Pancreas (tissue), 10 donors: ENCODE measurements around the gene PPM1G. TPM values are rescaled to one million over a fixed set of nuclear protein-coding genes. Genes with fewer than 3 reads are reported as not detected.
A peak's percentile ranks its signal among the peaks of the same experiment; 100 is the strongest.

ENCODE experiments used
- ATAC-seq, 4 donors: fragments of 200-7000 bp; cut with Tn5 transposase; one replicate each; pipeline versions ENCODE4 v1.8.0 to v1.9.1; 2020; ENCODE audit warnings: mild to moderate bottlenecking in 4 of 4, moderate library complexity in 4 of 4
- DNase-seq, 6 donors: peaks; one replicate each; pipeline ENCODE4 v3.0.0-alpha.2; 2020
- FAIRE-seq: peaks from 2 replicates; lab custom pipeline; 2012; peaks lifted over from hg19 to GRCh38; lab: Jason Lieb, UNC
- H3K27ac ChIP-seq, 4 donors: fragments of 200-600 bp; sonication (generic); 1 replicate in 3 of 4; 2 replicates in 1 of 4; pipeline versions ENCODE4 v1.5.0 to v1.8.0; 2020
- H3K27me3 ChIP-seq, 4 donors: fragments of 200-600 bp; one replicate each; pipeline ENCODE4 v1.8.0; 2021
- H3K36me3 ChIP-seq, 3 donors: fragments of 200-600 bp; sonication (generic) in 1 of 3; one replicate each; pipeline versions ENCODE4 v1.5.0 to v1.8.0; 2020 to 2021
- H3K4me1 ChIP-seq, 3 donors: fragments of 200-600 bp; one replicate each; pipeline ENCODE4 v1.8.0; 2021
- H3K4me3 ChIP-seq, 4 donors: fragments of 200-600 bp; sonication (generic) in 2 of 4; one replicate each; pipeline versions ENCODE4 v1.5.0 to v1.8.0; 2020 to 2021
- H3K9me3 ChIP-seq, 4 donors: fragments of 200-600 bp; one replicate each; pipeline ENCODE4 v1.8.0; 2021
- WGBS, 2 donors: extraction: QIAGEN DNeasy Blood & Tissue Kit; methylation state at CpG; one replicate each; pipeline ENCODE4 v1.1.7; 2013; 5-methylcytosine and 5-hydroxymethylcytosine counted together
- intact Hi-C, 3 donors: fragments of 100-400 bp; cut with DNase I; formaldehyde crosslinking; loops; one replicate each; pipeline versions ENCODE4 v1.11.1 to v1.14.2; 2022
- polyA plus RNA-seq, 2 donors: library from polyadenylated mRNA; stranded (reverse); fragments of 200-250 nt; gene quantifications; one replicate each; pipeline ENCODE4 v1.2.3, GENCODE V29; 2013
- total RNA-seq, 6 donors: library from RNA; stranded (reverse); fragmentation: NEBNext Ultra II Directional in 4 of 6; extraction: Animal tissue kit (Norgen Biotek cat#: 25700) in 4 of 6; gene quantifications; one replicate each; pipeline versions ENCODE4 v1.2.1 to v1.2.4, GENCODE V29; 2021 to 2023
- TF ChIP-seq, protein P1 (sequence below), 4 donors: fragments of 200-600 bp; sonication (generic) in 3 of 4; IDR thresholded peaks; one replicate each; pipeline versions ENCODE4 v1.5.0 to v1.8.0; 2021; ENCODE audit warnings: antibody characterized with exemption in 4 of 4
- donor health status: healthy with polysubstance abuse.
- donor health status: DM: no; HTN: no; CAD: no; lungs with moderate emphysema.
- donor health status: DM: no; HTN: no; CAD: no.
- donor health status: control.
- donor health status: control.
- donor health status: Bipolar disorder and iron deficiency.
- donor health status: DM: yes; HTN: yes; CAD: no.
- donor health status: DM: no; HTN: no; CAD: no.
- donor health status: DM: no; HTN: no; CAD: no.
- donor health status: DM: yes; HTN: yes; CAD: no.

The PPM1G gene
- total and polyA plus RNA-seq, 8 donors: 23.6 to 37.8 (median 29.1) TPM

- Histone ChIP-seq H3K27ac (peak overlapping the region; percentile 79 to 92 (median 90)), H3K9me3 (no peaks in the 10 kb centered on the region), H3K36me3 (peaks cover 0 to 47% (median 21%) of the 10 kb centered on the region in 3 donors), H3K4me3 (peak overlapping the region; percentile 44 to 64 (median 56)), H3K27me3 (no peaks in the 10 kb centered on the region), H3K4me1 (peaks cover 5 to 14% (median 5%) of the 10 kb centered on the region in 3 donors)
- intact Hi-C loops: no loop called here
- DNase-seq (peak in 4 of 6 donors; percentile 66 to 84 (median 75)), FAIRE-seq (no peak), ATAC-seq (peak in 3 of 4 donors; percentile 26 to 57 (median 27))
- TF ChIP-seq, protein P1, sequence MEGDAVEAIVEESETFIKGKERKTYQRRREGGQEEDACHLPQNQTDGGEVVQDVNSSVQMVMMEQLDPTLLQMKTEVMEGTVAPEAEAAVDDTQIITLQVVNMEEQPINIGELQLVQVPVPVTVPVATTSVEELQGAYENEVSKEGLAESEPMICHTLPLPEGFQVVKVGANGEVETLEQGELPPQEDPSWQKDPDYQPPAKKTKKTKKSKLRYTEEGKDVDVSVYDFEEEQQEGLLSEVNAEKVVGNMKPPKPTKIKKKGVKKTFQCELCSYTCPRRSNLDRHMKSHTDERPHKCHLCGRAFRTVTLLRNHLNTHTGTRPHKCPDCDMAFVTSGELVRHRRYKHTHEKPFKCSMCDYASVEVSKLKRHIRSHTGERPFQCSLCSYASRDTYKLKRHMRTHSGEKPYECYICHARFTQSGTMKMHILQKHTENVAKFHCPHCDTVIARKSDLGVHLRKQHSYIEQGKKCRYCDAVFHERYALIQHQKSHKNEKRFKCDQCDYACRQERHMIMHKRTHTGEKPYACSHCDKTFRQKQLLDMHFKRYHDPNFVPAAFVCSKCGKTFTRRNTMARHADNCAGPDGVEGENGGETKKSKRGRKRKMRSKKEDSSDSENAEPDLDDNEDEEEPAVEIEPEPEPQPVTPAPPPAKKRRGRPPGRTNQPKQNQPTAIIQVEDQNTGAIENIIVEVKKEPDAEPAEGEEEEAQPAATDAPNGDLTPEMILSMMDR (IDR thresholded peaks at IDR 0.05): no peak
- WGBS, 2 donors: 1% methylated on average over 31 to 35 of the region's 35 CpGs
Measured at GRCh38 chr2:27379836-27380625, 29.4 kb downstream of the PPM1G start.

- TF ChIP-seq, protein P1 (IDR thresholded peaks at IDR 0.05): no peak
- DNase-seq: no peak
- intact Hi-C loops: no loop called here
- peak overlapping the region in 2 of 4 donors; percentile 90 to 92 for H3K27ac ChIP-seq
- peak overlapping the region in 3 of 4 donors; percentile 50 to 64 (median 63) for H3K4me3 ChIP-seq
- H3K27me3 ChIP-seq: no peaks in the 10 kb centered on the region
- no peak for FAIRE-seq
- no peaks in the 10 kb centered on the region for H3K9me3 ChIP-seq
- 47 to 52% methylated on average over 2 of the region's 2 CpGs for WGBS, 2 donors
- peaks cover 5 to 14% (median 5%) of the 10 kb centered on the region in 3 donors for H3K4me1 ChIP-seq
- H3K36me3 ChIP-seq: peaks cover 0 to 47% (median 27%) of the 10 kb centered on the region in 3 donors
- ATAC-seq: no peak
Measured at GRCh38 chr2:27379383-27379835, 30.0 kb downstream of the PPM1G start.

- Histone ChIP-seq H3K36me3 (peaks cover 0 to 47% (median 31%) of the 10 kb centered on the region in 3 donors), H3K9me3 (no peaks in the 10 kb centered on the region), H3K27me3 (no peaks in the 10 kb centered on the region), H3K4me3 (peak overlapping the region in 1 of 4 donors; percentile 64), H3K4me1 (peaks cover 5 to 14% (median 5%) of the 10 kb centered on the region in 3 donors), H3K27ac (no peak overlapping the region)
- ATAC-seq (no peak), FAIRE-seq (no peak), DNase-seq (peak in 1 of 6 donors; percentile 44)
- WGBS, 2 donors: 73 to 80% methylated on average over 9 of the region's 9 CpGs
- intact Hi-C loops: no loop called here
- TF ChIP-seq, protein P1 (IDR thresholded peaks at IDR 0.05): no peak
Measured at GRCh38 chr2:27378809-27379290, 30.5 kb downstream of the PPM1G start.

DNA sequence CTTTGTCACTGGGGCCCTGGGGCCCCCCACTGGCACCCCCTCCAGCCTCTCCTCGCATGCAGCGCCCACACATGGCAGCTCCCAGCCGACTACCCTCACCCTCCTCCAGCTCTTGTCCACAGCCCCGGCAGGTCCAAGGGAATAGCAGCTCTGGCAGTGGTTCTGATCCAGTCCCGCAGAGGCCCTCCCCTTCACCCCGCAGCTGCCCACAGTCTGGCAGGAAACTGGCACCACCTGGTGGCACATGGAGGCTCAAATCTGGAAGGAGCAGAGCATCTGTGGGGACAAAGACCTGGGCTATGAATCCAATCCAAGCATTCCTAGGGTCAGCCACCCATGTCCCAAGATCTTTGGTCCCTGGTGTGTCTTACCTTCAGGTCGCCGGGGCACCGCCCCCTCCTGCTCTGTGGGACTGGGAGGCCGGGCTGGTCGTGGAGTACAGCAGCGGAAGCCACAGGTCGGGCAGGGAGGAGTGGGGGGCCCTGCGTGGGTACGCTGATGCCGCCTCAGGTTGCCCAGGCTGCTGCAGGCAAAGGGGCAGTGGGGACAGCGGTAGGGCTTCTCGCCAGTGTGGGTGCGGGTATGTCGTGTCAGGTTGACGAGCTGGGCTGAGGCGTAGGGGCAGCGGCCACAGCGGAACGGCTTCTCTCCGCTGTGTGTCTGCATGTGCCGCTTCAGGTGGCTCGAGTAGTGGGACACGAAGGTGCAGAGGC lies 31.1 kb downstream of the PPM1G start:
- no peak overlapping the region for H3K27ac ChIP-seq
- DNase-seq (peak in 4 of 6 donors; percentile 36 to 82 (median 53)), ATAC-seq (no peak), FAIRE-seq (no peak)
- no peak overlapping the region for H3K4me3 ChIP-seq
- H3K4me1 ChIP-seq: peaks cover 5 to 14% (median 5%) of the 10 kb centered on the region in 3 donors
- intact Hi-C loops: no loop called here
- TF ChIP-seq, protein P1 (IDR thresholded peaks at IDR 0.05): no peak
- peaks cover 0 to 48% (median 36%) of the 10 kb centered on the region in 3 donors for H3K36me3 ChIP-seq
- no peaks in the 10 kb centered on the region for H3K9me3 ChIP-seq
- H3K27me3 ChIP-seq: no peaks in the 10 kb centered on the region
- 75% methylated on average over 29 of the region's 29 CpGs for WGBS, 2 donors
